ENCODE results near the gene FDXR. TPM values are rescaled to one million over a fixed set of nuclear protein-coding genes. Genes with fewer than 3 reads are reported as not detected.
"Not testable (repeated sequence)": the region's sequence is repeated elsewhere in the genome, so short reads cannot be mapped to it uniquely, and the experiment has no call there.

Gene FDXR
- total RNA-seq, 1 donor from 2014 or later, result 31.5 TPM

- TF ChIP-seq CTCF (conservative IDR thresholded peaks at IDR 0.05; ENCODE audit: low read depth, low read length), result no peak
- no peak overlapping the region for H3K4me3 ChIP-seq (ENCODE audit: low read depth, low read length)
- no peak for DNase-seq (ENCODE audit: low read depth)
Measured at GRCh38 chr17:74875155-74875976, 2.6 kb upstream of the FDXR start.

- DNase-seq (ENCODE audit: low read depth), result no peak
- no peak for TF ChIP-seq CTCF (conservative IDR thresholded peaks at IDR 0.05; ENCODE audit: low read depth, low read length)
- no peak overlapping the region for H3K4me3 ChIP-seq (ENCODE audit: low read depth, low read length)
Measured at GRCh38 chr17:74874615-74875037, 1.8 kb upstream of the FDXR start.

- no peak for DNase-seq (ENCODE audit: low read depth)
- TF ChIP-seq CTCF (conservative IDR thresholded peaks at IDR 0.05; ENCODE audit: low read depth, low read length), result no peak
- H3K4me3 ChIP-seq (ENCODE audit: low read depth, low read length), result peak overlapping the region; percentile 79
Measured at GRCh38 chr17:74873874-74874614, 1.2 kb upstream of the FDXR start.

- no peak for TF ChIP-seq CTCF (conservative IDR thresholded peaks at IDR 0.05; ENCODE audit: low read depth, low read length)
- DNase-seq (ENCODE audit: low read depth), result peak; percentile 99
Measured at GRCh38 chr17:74873037-74873873, 461 bp upstream of the FDXR start.

GRCh38 chr17:74871356-74872076 lies 1.3 kb downstream of the FDXR start:
- peak overlapping the region; percentile 79 for H3K4me3 ChIP-seq (ENCODE audit: low read depth, low read length)
- no peak for DNase-seq (ENCODE audit: low read depth)
- TF ChIP-seq CTCF (conservative IDR thresholded peaks at IDR 0.05; ENCODE audit: low read depth, low read length), result no peak

More at GRCh38 chr17:74873037-74873873, 461 bp upstream of the FDXR start:
- peak overlapping the region; percentile 79 for H3K4me3 ChIP-seq (ENCODE audit: low read depth, low read length)

- no peak for DNase-seq (ENCODE audit: low read depth)
- H3K4me3 ChIP-seq (ENCODE audit: low read depth, low read length), result no peak overlapping the region
- TF ChIP-seq CTCF (conservative IDR thresholded peaks at IDR 0.05; ENCODE audit: low read depth, low read length), result no peak
Measured at GRCh38 chr17:74870512-74870911, 2.3 kb downstream of the FDXR start.

- H3K4me3 ChIP-seq (ENCODE audit: low read depth, low read length); DNase-seq (ENCODE audit: low read depth): not testable (repeated sequence)
Measured at GRCh38 chr17:74870028-74870427, 2.8 kb downstream of the FDXR start.

All from epithelial cell of proximal tubule (primary cell).